ENCODE data around the gene HINT3. TPM values are rescaled to one million over a fixed set of nuclear protein-coding genes. Genes with fewer than 3 reads are reported as not detected.

The HINT3 gene
- total RNA-seq, 1 experiment from 2014 or later, result 12.7 TPM

DNA sequence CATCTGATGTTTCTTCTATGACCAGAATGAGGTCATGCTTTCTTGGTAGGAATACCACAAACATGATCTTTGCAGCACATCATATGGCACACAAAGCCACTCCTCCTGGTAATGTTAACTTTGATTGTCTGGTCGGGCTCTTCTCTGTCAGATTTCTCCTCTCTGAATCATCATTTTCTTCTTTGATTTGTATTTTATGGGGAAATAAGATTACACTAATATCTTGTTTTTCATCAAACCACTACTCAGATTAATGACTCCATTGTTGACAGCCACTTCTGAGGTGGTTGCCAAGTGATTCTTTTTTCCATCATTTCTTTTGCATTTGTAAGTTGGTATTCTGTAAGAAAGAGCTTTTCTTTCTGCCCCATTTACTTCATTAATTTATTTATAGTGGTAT lies 59.3 kb downstream of the HINT3 start (continued):
- no peak for TF ChIP-seq REST (IDR thresholded peaks at IDR 0.05; ENCODE audit: low read depth)
- no peak for TF ChIP-seq SIN3A (IDR thresholded peaks at IDR 0.05; ENCODE audit: low read depth)

DNA sequence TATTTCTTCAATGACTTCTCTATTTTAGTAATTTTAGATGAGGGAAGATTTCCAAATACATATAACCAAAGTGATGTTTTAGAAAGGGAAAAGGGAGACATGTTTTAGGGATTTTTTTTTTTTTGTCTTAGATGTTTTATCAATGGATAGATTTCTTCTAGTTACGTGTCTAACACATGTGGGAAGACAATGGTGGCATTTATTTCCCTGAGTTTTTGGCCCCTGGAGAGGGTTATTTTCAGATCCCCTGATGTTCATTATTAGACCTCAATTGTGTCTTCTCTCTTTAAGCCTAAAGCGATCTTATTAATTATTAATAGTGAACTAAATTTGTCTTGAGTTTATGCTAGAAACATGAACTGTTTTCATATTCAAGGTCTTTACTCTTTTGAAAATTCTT lies 60.0 kb downstream of the HINT3 start:
- H2AFZ ChIP-seq (ENCODE audit: low read depth, low read length, poor library complexity, severe bottlenecking), result no peak overlapping the region
- intact Hi-C loops (cut with micrococcal nuclease), result no loop called here
- no peak overlapping the region for H3K27ac ChIP-seq (ENCODE audit: low read depth, low read length)
- H3K9me3 ChIP-seq (ENCODE audit: control insufficient read depth in 1 of 2, insufficient read depth in 1 of 2, low read depth in 1 of 2, low read length in 2 of 2), result no peaks in the 10 kb centered on the region
- ChIA-PET RAD21 (ENCODE audit: low non-redundant PET in 1 of 2, low total read pairs in 2 of 2, uncharacterized antibody in 2 of 2, unreplicated experiment in 2 of 2) (no interaction called here), CTCF (no interaction called here), POLR2A (no interaction called here)
- DNase-seq (ENCODE audit: low read depth, low spot score) (no peak), ATAC-seq (no peak)
- H3K79me2 ChIP-seq (ENCODE audit: insufficient read depth, low read length), result peaks cover 13% of the 10 kb centered on the region
- H3K4me3 ChIP-seq (replicated peaks in 1 of 2; ENCODE audit: low read depth in 1 of 2, low read length in 2 of 2), result no peak overlapping the region
- H3K36me3 ChIP-seq (ENCODE audit: control insufficient read depth in 1 of 2, insufficient read depth in 2 of 2, low read length in 2 of 2), result peaks cover 33 to 39% of the 10 kb centered on the region in 2 experiments
- no peaks in the 10 kb centered on the region for H3K27me3 ChIP-seq (ENCODE audit: insufficient read depth, low read length)
- BruUV-seq (replicated peaks), result no TSS peak
- H3K4me1 ChIP-seq (ENCODE audit: control insufficient read depth in 1 of 2, insufficient read depth in 2 of 2, low read length in 2 of 2), result no peaks in the 10 kb centered on the region
- H3K9me2 ChIP-seq (ENCODE audit: insufficient read depth), result no peaks in the 10 kb centered on the region
- H3K9ac ChIP-seq (ENCODE audit: low read length), result no peak overlapping the region
- no peak overlapping the region for H3K4me2 ChIP-seq (ENCODE audit: low read length)
- no peaks in the 10 kb centered on the region for H4K20me1 ChIP-seq (ENCODE audit: insufficient read depth)
- TF ChIP-seq POLR2A (IDR thresholded peaks at IDR 0.05; ENCODE audit: borderline replicate concordance, extremely low read depth, insufficient read depth, insufficient read length), result no peak
- TF ChIP-seq POLR2AphosphoS5 (IDR thresholded peaks at IDR 0.05; ENCODE audit: low read depth, low read length), result no peak
- TF ChIP-seq, protein P1, sequence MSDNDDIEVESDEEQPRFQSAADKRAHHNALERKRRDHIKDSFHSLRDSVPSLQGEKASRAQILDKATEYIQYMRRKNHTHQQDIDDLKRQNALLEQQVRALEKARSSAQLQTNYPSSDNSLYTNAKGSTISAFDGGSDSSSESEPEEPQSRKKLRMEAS (IDR thresholded peaks at IDR 0.05), result no peak
- no peak for TF ChIP-seq ELF1 (IDR thresholded peaks at IDR 0.05; ENCODE audit: borderline replicate concordance, low read depth)
- TF ChIP-seq SP1 (IDR thresholded peaks at IDR 0.05; ENCODE audit: low read depth), result no peak
- TF ChIP-seq ZBTB33 (IDR thresholded peaks at IDR 0.05; ENCODE audit: extremely low read depth, insufficient replicate concordance, low read length), result no peak
- TF ChIP-seq REST (IDR thresholded peaks at IDR 0.05; ENCODE audit: low read depth), result no peak
- no peak for TF ChIP-seq FOSL1 (IDR thresholded peaks at IDR 0.05; ENCODE audit: low read depth)
- TF ChIP-seq CBX3 (IDR thresholded peaks at IDR 0.05; ENCODE audit: low read depth), result no peak
- TF ChIP-seq EGR1 (IDR thresholded peaks at IDR 0.05; ENCODE audit: low read depth), result no peak
- TF ChIP-seq SRF (IDR thresholded peaks at IDR 0.05; ENCODE audit: low read depth), result no peak
- TF ChIP-seq RAD21 (IDR thresholded peaks at IDR 0.05; ENCODE audit: low read depth), result no peak
- TF ChIP-seq ATF3 (IDR thresholded peaks at IDR 0.05), result no peak
